H9 (cell line): ENCODE data around the gene SH3TC1. TPM values are rescaled to one million over a fixed set of nuclear protein-coding genes. Genes with fewer than 3 reads are reported as not detected.

Source experiments
- DNase-seq: peaks from one replicate; pipeline ENCODE4 v3.0.0-alpha.2; 2017
- H2AFZ ChIP-seq: one replicate; pipeline ENCODE4 v1.6.1; 2013; ENCODE audit warnings: mild to moderate bottlenecking, low read length, control low read depth, moderate library complexity
- H2AK5ac ChIP-seq: 2 replicates; pipeline ENCODE4 v1.6.1; 2013; ENCODE audit warnings: low read length, control low read depth, mixed read lengths; ENCODE audit not compliant: insufficient read length
- H2BK120ac ChIP-seq: one replicate; pipeline ENCODE4 v1.6.1; 2013; ENCODE audit warnings: low read depth, mild to moderate bottlenecking, low read length, control low read depth, inconsistent platforms; ENCODE audit not compliant: poor library complexity, severe bottlenecking
- H2BK12ac ChIP-seq: 2 replicates; pipeline ENCODE4 v1.6.1; 2013; ENCODE audit warnings: low read length, control low read depth, mixed read lengths, low read depth; ENCODE audit not compliant: insufficient read length
- H2BK15ac ChIP-seq: 2 replicates; pipeline ENCODE4 v1.6.1; 2013; ENCODE audit warnings: low read depth, low read length, control low read depth
- H2BK20ac ChIP-seq: one replicate; pipeline ENCODE4 v1.6.1; 2013; ENCODE audit warnings: low read depth, mild to moderate bottlenecking, low read length, control low read depth, inconsistent platforms; ENCODE audit not compliant: poor library complexity, severe bottlenecking
- H2BK5ac ChIP-seq: 2 replicates; pipeline ENCODE4 v1.6.1; 2013; ENCODE audit warnings: low read length, control low read depth, mixed read lengths; ENCODE audit not compliant: insufficient read length
- H3K14ac ChIP-seq: 2 replicates; pipeline ENCODE4 v1.6.1; 2013; ENCODE audit warnings: low read length, control low read depth; ENCODE audit not compliant: insufficient read depth
- H3K18ac ChIP-seq: 2 replicates; pipeline ENCODE4 v1.6.1; 2013; ENCODE audit warnings: low read depth, mild to moderate bottlenecking, mixed read lengths, low read length, control low read depth; ENCODE audit not compliant: insufficient read length
- H3K23ac ChIP-seq: 2 replicates; pipeline ENCODE4 v1.6.1; 2013; ENCODE audit warnings: low read length, control low read depth, mixed read lengths, low read depth; ENCODE audit not compliant: insufficient read length
- H3K23me2 ChIP-seq: 2 replicates; pipeline ENCODE4 v1.6.1; 2013; ENCODE audit warnings: low read depth, mild to moderate bottlenecking, mixed read lengths, low read length, control low read depth; ENCODE audit not compliant: insufficient read length, poor library complexity, severe bottlenecking
- H3K27ac ChIP-seq: 2 replicates; pipeline ENCODE4 v1.5.1; 2013; ENCODE audit warnings: low read length, control low read depth, mixed read lengths, low read depth; ENCODE audit not compliant: insufficient read length
- H3K27me3 ChIP-seq: 2 replicates; pipeline ENCODE4 v1.6.1; 2013; ENCODE audit warnings: low read length, control low read depth, inconsistent platforms; ENCODE audit not compliant: insufficient read depth
- H3K4ac ChIP-seq: 2 replicates; pipeline ENCODE4 v1.6.1; 2013; ENCODE audit warnings: low read depth, mild to moderate bottlenecking, control low read depth, inconsistent platforms, low read length, moderate library complexity
- H3K4me1 ChIP-seq: 2 replicates; pipeline ENCODE4 v1.6.1; 2013; ENCODE audit warnings: low read length, control low read depth, inconsistent platforms; ENCODE audit not compliant: insufficient read depth
- H3K4me2 ChIP-seq: 2 replicates; pipeline ENCODE4 v1.6.1; 2013; ENCODE audit warnings: low read length, control low read depth, mixed read lengths; ENCODE audit not compliant: insufficient read length, insufficient read depth
- H3K56ac ChIP-seq: 2 replicates; pipeline ENCODE4 v1.6.1; 2013; ENCODE audit warnings: low read depth, mild to moderate bottlenecking, mixed read lengths, low read length, control low read depth; ENCODE audit not compliant: insufficient read length
- H3K79me1 ChIP-seq: 2 replicates; pipeline ENCODE4 v1.6.1; 2013; ENCODE audit warnings: low read depth, mild to moderate bottlenecking, moderate library complexity, low read length, control low read depth, inconsistent platforms; ENCODE audit not compliant: insufficient read depth, poor library complexity, severe bottlenecking
- H3K79me2 ChIP-seq: 2 replicates; pipeline ENCODE4 v1.6.1; 2013; ENCODE audit warnings: low read length, control low read depth, inconsistent platforms; ENCODE audit not compliant: insufficient read depth
- H3K9ac ChIP-seq: 2 replicates; pipeline ENCODE4 v1.6.1; 2013; ENCODE audit warnings: low read length, control low read depth, mixed read lengths; ENCODE audit not compliant: insufficient read length; ENCODE audit errors: extremely low read depth
- H3K9me3 ChIP-seq: one replicate; pipeline ENCODE4 v1.6.1; 2013; ENCODE audit warnings: low read depth, low read length, inconsistent platforms; ENCODE audit not compliant: control insufficient read depth
- H3T11ph ChIP-seq: one replicate; pipeline ENCODE4 v1.6.1; 2013; ENCODE audit warnings: mild to moderate bottlenecking, low read length, control low read depth, inconsistent platforms
- H4K20me1 ChIP-seq: one replicate; pipeline ENCODE4 v1.6.1; 2013; ENCODE audit not compliant: control insufficient read depth, insufficient read length, insufficient read depth
- H4K5ac ChIP-seq: 2 replicates; pipeline ENCODE4 v1.6.1; 2013; ENCODE audit warnings: low read depth, mild to moderate bottlenecking, mixed read lengths, low read length, control low read depth; ENCODE audit not compliant: insufficient read length
- H4K8ac ChIP-seq: replicated peaks from 2 replicates; pipeline ENCODE4 v1.6.1; 2013; ENCODE audit warnings: low read length, control low read depth, mixed read lengths, low read depth; ENCODE audit not compliant: insufficient read length
- H4K91ac ChIP-seq: 2 replicates; pipeline ENCODE4 v1.6.1; 2013; ENCODE audit warnings: low read depth, mild to moderate bottlenecking, moderate library complexity, mixed read lengths, low read length, control low read depth; ENCODE audit not compliant: insufficient read length
- H3K27ac Mint-ChIP-seq, 3 experiments: 2 replicates in 2 of 3; 3 replicates in 1 of 3; pipeline ENCODE4 v1.8.0; 2020 to 2021; ENCODE audit warnings: mixed read lengths in 3 of 3, mild to moderate bottlenecking in 1 of 3, moderate library complexity in 1 of 3
- H3K27me3 Mint-ChIP-seq: 2 replicates; pipeline ENCODE4 v1.8.0; 2021; ENCODE audit warnings: low read depth, mild to moderate bottlenecking, moderate library complexity, mixed read lengths
- H3K36me3 Mint-ChIP-seq, 3 experiments: 2 replicates in 2 of 3; 3 replicates in 1 of 3; pipeline ENCODE4 v1.8.0; 2020 to 2021; ENCODE audit warnings: low read depth in 3 of 3, mixed read lengths in 3 of 3; ENCODE audit not compliant: insufficient read depth in 1 of 3
- H3K4me1 Mint-ChIP-seq, 2 experiments: 2 replicates each; pipeline ENCODE4 v1.8.0; 2020; ENCODE audit warnings: mixed read lengths in 2 of 2
- H3K4me3 Mint-ChIP-seq, 2 experiments: 2 replicates in 1 of 2; 3 replicates in 1 of 2; pipeline ENCODE4 v1.8.0; 2020 to 2021; ENCODE audit warnings: mild to moderate bottlenecking in 2 of 2, mixed read lengths in 2 of 2, moderate library complexity in 1 of 2
- H3K9me3 Mint-ChIP-seq, 2 experiments: 2 replicates in 1 of 2; 3 replicates in 1 of 2; pipeline ENCODE4 v1.8.0; 2020; ENCODE audit warnings: mild to moderate bottlenecking in 2 of 2, mixed read lengths in 2 of 2, moderate library complexity in 1 of 2
- CTCF ChIP-seq: fragments of 200-600 bp; sonication (generic); conservative IDR thresholded peaks from 3 replicates; pipeline ENCODE4 v1.8.0; 2021; ENCODE audit warnings: antibody characterized with exemption, mild to moderate bottlenecking
- WGBS: extraction: QIAGEN DNeasy Blood & Tissue Kit; methylation state at CpG from one replicate; pipeline ENCODE4 v1.1.7; 2013; ENCODE audit warnings: missing lambda C conversion rate, low lambda C conversion rate, mixed read lengths; ENCODE audit not compliant: insufficient read length; ENCODE audit errors: extremely low coverage; 5-methylcytosine and 5-hydroxymethylcytosine counted together
- total RNA-seq: library from RNA; stranded (reverse); gene quantifications from 2 replicates; pipeline ENCODE4 v1.2.1, GENCODE V29; 2021

SH3TC1 gene
- total RNA-seq, 1 experiment from 2014 or later: 0.74 TPM

- no peaks in the 10 kb centered on the region for H3K79me2 ChIP-seq
- H3K4me1 Mint-ChIP-seq: peaks cover 4 to 5% of the 10 kb centered on the region in 2 experiments; a peak in 2 of 4 replicates
- no peak overlapping the region for H4K5ac ChIP-seq
- H2BK120ac ChIP-seq: no peak overlapping the region
- H3K4ac ChIP-seq: no peak overlapping the region
- H3K23me2 ChIP-seq: no peaks in the 10 kb centered on the region
- H3K36me3 Mint-ChIP-seq: no peaks in the 10 kb centered on the region
- H3K23ac ChIP-seq: no peak overlapping the region
- H3K14ac ChIP-seq: no peak overlapping the region
- H4K20me1 ChIP-seq: no peaks in the 10 kb centered on the region
- no peak for TF ChIP-seq CTCF
- H4K8ac ChIP-seq: no peak overlapping the region
- H2BK12ac ChIP-seq: no peak overlapping the region
- no peak for DNase-seq
- no peak overlapping the region for H3K56ac ChIP-seq
- no peak overlapping the region for H2AFZ ChIP-seq
- no peak overlapping the region for H2BK15ac ChIP-seq
- no peak overlapping the region for H3T11ph ChIP-seq
- H3K79me1 ChIP-seq: no peaks in the 10 kb centered on the region
- no peak overlapping the region for H3K27ac ChIP-seq
- no peak overlapping the region for H2BK5ac ChIP-seq
- no peaks in the 10 kb centered on the region for H3K9me3 ChIP-seq
- H3K9me3 Mint-ChIP-seq: peaks cover 4% of the 10 kb centered on the region in 2 experiments; a peak in 2 of 5 replicates
- H3K4me3 Mint-ChIP-seq: no peak overlapping the region; a peak in 1 of 5 replicates
- H3K4me2 ChIP-seq: no peak overlapping the region
- no peak overlapping the region; a peak in 1 of 7 replicates for H3K27ac Mint-ChIP-seq
- no peaks in the 10 kb centered on the region for H3K4me1 ChIP-seq
- H3K27me3 ChIP-seq: no peaks in the 10 kb centered on the region
- H2AK5ac ChIP-seq: no peak overlapping the region
- no CpG with 5 or more reads among the region's 4 CpGs for WGBS
- peaks cover 2% of the 10 kb centered on the region; the same call in 1 of the 2 replicates for H3K27me3 Mint-ChIP-seq
- no peak overlapping the region for H3K9ac ChIP-seq
- H3K18ac ChIP-seq: no peak overlapping the region
- H4K91ac ChIP-seq: no peak overlapping the region
- no peak overlapping the region for H2BK20ac ChIP-seq
Observed at GRCh38 chr4:8184061-8184460, 15.0 kb upstream of the SH3TC1 start.
